Activated CD8-positive, alpha-beta memory T cell treated with anti-CD3 and anti-CD28 coated beads, Interleukin-2, amount 50 U/mL, for 48 hours (primary cell): ENCODE data around the gene PNMA8B.
"Not testable (repeated sequence)": the region's sequence is repeated elsewhere in the genome, so short reads cannot be mapped to it uniquely, and the experiment has no call there.

Experiments
- DNase-seq: peaks from one replicate; pipeline ENCODE4 v3.0.0-alpha.2; 2020

PNMA8B gene, protein sequence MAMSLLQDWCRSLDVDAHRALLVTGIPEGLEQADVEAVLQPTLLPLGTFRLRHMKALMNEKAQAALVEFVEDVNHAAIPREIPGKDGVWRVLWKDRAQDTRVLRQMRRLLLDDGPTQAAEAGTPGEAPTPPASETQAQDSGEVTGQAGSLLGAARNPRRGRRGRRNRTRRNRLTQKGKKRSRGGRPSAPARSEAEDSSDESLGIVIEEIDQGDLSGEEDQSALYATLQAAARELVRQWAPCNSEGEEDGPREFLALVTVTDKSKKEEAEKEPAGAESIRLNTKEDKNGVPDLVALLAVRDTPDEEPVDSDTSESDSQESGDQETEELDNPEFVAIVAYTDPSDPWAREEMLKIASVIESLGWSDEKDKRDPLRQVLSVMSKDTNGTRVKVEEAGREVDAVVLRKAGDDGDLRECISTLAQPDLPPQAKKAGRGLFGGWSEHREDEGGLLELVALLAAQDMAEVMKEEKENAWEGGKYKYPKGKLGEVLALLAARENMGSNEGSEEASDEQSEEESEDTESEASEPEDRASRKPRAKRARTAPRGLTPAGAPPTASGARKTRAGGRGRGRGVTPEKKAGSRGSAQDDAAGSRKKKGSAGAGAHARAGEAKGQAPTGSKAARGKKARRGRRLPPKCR

GRCh38 chr19:46495786-46496099 lies at the start of gene PNMA8B:
Gene PNMA8B, minus strand, starts transcription at chr19:46495867. Its CDS starts 402 bp downstream, at chr19:46495465.
- DNase-seq, result no peak

DNA sequence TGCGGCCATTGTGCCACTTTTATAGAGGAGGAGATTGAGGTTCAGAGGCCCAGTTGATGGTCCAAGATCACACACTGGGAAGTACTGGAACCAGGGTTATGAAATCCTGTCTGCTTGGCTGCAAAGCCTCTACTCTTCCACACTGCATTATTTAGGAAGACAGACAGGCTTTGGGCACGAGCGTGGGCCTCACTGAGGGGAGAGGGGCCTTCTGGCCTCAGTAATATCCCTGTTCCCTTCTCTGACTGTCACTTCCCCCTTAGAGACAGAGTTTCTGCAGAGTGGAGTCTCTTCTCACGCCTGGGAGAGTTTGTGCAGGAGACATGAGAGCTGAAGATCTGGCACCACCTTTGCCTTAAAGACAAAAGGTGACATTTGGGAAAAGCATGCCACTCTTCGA lies 49.0 kb upstream of the PNMA8B start:
- no peak for DNase-seq

DNA sequence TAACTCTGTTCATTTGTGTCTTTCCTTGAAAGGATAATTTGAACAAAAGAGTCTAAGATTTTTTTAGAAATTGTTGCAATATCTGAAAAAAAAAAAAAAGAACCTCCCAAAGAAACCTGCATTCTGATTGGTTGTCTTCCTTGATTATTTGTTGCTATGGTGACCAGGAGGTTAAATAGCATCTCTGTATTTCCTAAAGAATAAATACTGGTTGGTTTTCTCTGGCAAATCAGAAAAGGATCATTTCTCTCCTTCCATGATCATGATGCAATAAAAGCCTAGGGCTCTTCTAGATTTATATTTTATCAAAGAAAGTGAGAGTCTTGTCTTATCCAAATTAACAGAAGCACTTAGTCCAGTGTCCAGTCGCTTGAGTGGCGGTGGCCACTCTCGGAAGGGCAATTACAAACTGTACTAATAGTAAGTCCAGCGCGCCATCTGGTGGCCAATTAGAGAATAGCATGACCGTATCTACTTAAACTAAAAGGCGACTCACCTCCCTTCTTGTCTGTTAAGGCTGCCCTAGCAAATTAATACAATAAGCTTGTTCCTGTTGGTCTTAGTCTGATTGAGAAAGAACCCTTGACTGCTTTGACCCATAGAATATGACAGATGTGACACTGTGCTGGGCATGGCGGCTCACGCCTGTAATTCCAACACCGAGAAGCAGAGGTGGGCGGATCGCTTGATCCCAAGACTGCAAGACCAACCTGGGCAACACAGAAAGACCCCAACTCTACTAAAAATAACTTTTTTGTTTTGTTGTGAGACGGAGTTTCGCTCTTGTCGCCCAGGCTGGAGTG lies 47.0 kb upstream of the PNMA8B start:
- peak; percentile 92 for DNase-seq

DNA sequence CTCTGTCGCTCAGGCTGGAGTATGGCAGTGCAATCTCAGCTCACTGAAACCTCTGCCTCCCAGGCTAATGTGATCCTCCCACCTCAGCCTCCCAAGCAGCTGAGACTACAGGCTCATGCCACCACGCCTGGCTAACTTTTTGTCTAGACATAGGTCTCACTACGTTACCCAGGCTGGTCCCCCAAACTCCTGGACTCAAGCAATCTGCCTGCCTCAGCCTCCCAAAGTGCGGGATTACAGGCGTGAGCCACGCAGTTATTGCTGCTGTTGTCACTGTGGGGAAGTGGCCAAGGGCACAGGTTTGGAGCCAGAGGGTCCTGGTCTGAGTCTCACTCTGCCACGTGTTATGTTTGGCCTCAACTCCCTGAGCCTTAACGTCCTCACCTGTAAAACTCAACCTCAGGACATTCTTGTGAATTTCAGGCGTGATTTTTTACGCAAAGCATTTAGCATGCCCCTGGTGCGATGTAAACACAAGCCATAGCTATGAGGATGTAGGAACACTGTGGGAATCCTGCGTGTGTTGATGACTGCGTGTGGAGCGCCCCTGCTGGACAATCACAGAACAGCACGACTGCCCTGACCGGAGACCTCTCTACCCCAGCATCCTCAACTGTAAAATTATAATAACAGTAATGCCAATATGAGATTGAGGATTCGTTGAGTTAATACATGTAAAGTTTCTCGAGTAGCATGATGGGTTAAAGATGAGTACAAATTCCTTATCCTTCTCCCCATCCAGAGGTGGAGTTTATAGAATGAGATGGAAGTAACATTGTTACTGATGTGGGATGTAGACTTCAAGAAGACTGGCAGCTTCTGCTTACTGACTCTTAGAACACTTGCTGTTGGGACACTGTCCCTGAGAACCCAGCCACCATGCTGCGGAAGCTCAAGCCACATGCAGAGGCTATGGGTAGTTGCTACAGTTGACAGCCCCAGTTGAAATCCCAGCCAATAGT lies 41.8 kb upstream of the PNMA8B start:
- peak; percentile 81 for DNase-seq

- peak; percentile 28 for DNase-seq
These were observed 40.7 kb upstream of the PNMA8B start for GRCh38 chr19:46536391-46536790.

GRCh38 chr19:46533621-46534081 lies 38.0 kb upstream of the PNMA8B start:
- peak; percentile 48 for DNase-seq

DNA sequence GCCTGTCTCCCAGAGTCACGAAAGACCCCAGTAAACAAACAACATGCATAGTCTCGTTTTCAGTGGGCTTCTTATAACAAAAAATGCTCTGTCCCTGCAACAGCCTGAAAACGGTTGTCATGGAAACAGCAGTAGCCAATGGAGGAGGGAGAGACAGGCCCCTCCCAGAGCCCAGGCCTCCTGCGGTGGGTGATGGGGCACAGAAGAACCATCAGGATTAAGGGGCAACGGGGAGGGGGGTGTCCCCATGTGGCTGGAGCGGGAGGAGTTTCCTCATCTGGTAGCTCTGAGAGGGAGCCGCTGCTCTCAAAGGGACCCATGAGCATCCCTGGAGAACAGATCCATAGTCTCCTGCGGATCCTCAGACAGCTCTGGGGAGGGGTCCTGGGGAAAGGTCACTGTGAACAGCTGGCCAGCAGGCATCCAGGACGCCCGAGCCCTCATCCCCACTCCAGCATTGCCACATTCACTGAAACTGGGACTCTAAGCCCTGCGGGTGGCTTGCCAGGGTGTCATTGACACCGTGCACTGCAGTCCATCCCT lies 37.5 kb upstream of the PNMA8B start:
- peak; percentile 25 for DNase-seq

GRCh38 chr19:46530636-46531035 lies 35.0 kb upstream of the PNMA8B start:
- DNase-seq, result peak; percentile 53

DNA sequence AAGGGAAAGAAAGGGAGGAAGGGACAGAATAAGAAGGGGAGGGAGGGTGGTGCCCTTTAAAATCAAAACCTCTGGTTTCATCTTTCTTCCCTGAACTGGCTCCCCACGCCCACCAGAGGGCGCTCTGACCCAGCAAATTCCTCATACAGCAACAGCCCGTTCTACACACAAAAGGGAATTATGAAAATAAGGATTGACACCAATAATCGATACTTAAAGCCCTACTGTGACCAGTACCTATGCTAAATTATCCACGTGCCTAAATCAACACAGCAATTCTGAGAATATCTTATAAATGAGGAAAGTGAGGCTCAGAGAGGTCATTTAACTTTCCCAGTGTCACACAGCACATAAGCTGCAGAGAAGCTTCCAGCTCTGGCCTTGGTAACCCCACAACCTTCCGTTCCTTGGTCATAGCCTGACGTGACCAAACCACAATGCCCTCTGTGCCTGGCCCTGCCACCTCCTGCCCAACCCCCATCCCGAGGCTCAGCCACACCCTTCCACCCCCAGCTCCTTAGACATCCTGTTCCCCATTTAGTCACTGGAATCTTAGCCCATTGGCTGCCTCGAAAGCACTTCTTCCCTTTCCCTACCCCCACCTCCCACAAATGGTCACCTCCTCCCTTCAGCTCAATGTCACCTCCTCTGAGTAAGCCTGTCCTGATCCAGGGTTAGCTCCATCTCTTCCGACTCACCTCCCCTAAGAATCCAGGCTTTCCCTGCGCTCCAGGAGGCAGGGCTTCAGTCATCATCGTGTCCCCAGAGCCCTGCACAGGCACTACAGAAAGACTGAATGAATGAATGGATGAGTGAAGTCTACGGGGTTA lies 34.2 kb upstream of the PNMA8B start:
- DNase-seq, result peak; percentile 91

- DNase-seq, result no peak
These were observed 33.2 kb upstream of the PNMA8B start for GRCh38 chr19:46528601-46529590.

GRCh38 chr19:46526801-46527200 lies 31.1 kb upstream of the PNMA8B start:
- DNase-seq, result not testable (repeated sequence)

- no peak for DNase-seq
These were observed 28.6 kb upstream of the PNMA8B start for GRCh38 chr19:46524308-46524707.

- not testable (repeated sequence) for DNase-seq
These were observed 27.3 kb upstream of the PNMA8B start for GRCh38 chr19:46522988-46523387.

DNA sequence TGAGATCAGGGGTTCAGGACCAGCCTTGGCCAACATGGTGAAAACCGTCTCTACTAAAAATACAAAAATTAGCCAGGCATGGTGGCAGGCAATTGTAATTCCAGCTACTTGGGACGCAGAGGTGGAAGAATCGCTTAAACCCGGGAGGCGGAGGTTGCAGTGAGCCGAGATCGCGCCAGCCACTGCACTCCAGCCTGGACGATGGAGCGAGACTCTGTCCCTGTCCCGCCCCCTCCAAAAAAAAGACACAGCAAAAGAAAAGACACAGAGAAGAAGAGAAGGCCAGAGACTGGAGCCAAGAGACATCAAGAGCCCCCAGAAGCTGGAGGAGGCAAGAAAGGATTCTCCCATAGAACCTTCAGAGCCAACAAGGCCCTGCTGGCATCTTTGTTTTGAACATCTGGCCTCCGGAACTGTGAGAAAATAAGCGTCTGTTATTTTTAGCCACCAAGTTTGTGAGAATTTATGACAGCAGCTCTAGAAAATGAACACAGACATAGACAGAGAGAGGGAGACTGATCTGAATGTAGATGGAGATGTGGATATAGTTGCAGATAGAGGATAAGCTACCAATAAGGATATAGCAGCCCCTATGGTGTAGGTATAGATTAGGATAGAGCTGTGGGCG lies 25.7 kb upstream of the PNMA8B start:
- no peak for DNase-seq

GRCh38 chr19:46520616-46521015 lies 24.9 kb upstream of the PNMA8B start:
- DNase-seq, result no peak

DNA sequence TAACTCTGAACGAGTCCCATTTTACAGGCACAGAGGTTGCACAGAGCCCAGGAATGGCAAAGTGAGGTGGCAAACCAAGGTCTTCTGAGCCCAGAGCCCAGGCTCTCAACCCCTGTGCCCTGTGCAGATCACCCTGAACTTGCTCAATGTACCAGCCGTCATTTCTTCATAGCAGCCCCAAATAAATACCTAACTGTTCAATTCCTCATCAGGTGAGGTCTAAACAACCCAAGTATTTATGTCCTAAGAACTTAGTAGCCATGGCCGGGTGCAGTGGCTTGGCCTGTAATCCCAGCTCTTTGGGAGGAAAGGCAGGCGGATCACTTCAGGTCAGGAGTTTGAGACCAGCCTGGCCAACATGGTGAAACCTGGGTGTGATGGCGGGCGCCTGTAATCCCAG lies 21.8 kb upstream of the PNMA8B start:
- DNase-seq, result no peak

- no peak for DNase-seq
These were observed 20.2 kb upstream of the PNMA8B start for GRCh38 chr19:46515879-46516350.

- no peak for DNase-seq
These were observed 19.6 kb upstream of the PNMA8B start for GRCh38 chr19:46515290-46515609.

DNA sequence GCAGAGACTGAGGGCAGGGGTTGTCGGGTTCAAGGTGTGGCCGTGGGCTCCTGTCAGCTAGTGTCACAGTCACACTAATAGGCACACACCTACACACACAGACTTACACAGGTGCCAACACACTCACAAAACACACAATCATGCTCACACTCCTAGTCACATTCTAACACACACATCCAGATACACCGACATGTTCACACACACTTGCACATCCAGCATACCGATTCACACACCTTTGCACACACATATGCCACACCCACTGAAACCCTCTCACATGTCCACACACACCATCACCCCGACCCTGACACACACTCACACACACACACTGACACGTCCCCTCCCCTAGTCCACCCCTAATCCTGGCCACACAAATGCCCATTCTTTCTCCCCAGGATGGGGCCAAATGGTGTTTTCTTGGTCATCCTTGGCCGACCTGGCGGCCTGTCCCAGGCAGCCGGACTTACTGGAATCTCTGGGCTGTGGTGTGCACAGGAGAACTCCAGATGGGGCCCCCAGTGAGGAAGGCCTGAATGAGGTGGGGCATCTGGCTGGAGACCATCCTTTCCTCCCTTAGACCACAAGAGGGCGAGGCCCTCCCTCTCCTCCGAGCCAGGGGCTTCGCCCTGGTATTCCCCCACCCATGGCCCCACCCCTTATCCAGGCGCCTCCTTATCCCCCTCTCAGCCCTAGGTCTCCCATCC lies 19.1 kb upstream of the PNMA8B start:
- no peak for DNase-seq
